Kidney (tissue), 22 donors: Measurements from ENCODE around the gene TLR6. TPM values are rescaled to one million over a fixed set of nuclear protein-coding genes. Genes with fewer than 3 reads are reported as not detected.

Experiments used
- DNase-seq, 5 donors: peaks; one replicate each; pipeline ENCODE4 v3.0.0-alpha.2; 2013 to 2020
- FAIRE-seq: peaks from 2 replicates; lab custom pipeline; 2012; peaks lifted over from hg19 to GRCh38; lab: Jason Lieb, UNC
- H3K27ac ChIP-seq, 2 donors: one replicate each; pipeline ENCODE4 v1.7.0; 2013; ENCODE audit warnings: low read depth in 2 of 2, low read length in 2 of 2, inconsistent platforms in 1 of 2
- H3K27me3 ChIP-seq: one replicate; pipeline ENCODE4 v1.7.1; 2013; ENCODE audit warnings: low read length, inconsistent platforms; ENCODE audit not compliant: control insufficient read depth, insufficient read depth
- H3K36me3 ChIP-seq, 3 donors: one replicate each; pipeline versions ENCODE4 v1.7.0 to v1.7.1; 2013; ENCODE audit warnings: low read length in 3 of 3, control low read depth in 1 of 3, inconsistent platforms in 1 of 3; ENCODE audit not compliant: insufficient read depth in 3 of 3, control insufficient read depth in 2 of 3
- H3K4me1 ChIP-seq, 3 donors: one replicate each; pipeline versions ENCODE4 v1.7.0 to v1.7.1; 2013; ENCODE audit warnings: low read length in 3 of 3, inconsistent platforms in 1 of 3, low read depth in 1 of 3; ENCODE audit not compliant: control insufficient read depth in 2 of 3, insufficient read depth in 2 of 3
- H3K4me3 ChIP-seq, 3 donors: one replicate each; pipeline versions ENCODE4 v1.7.0 to v1.8.1; 2013; ENCODE audit warnings: low read length in 3 of 3, control low read depth in 1 of 3, inconsistent platforms in 1 of 3
- H3K9ac ChIP-seq, 3 donors: one replicate each; pipeline versions ENCODE4 v1.7.0 to v1.7.1; 2013; ENCODE audit warnings: low read length in 3 of 3, control low read depth in 1 of 3, inconsistent platforms in 1 of 3
- H3K9me3 ChIP-seq, 3 donors: one replicate each; pipeline versions ENCODE4 v1.7.0 to v1.7.1; 2013; ENCODE audit warnings: low read length in 3 of 3, control low read depth in 1 of 3, inconsistent platforms in 1 of 3; ENCODE audit not compliant: control insufficient read depth in 2 of 3, insufficient read depth in 1 of 3
- intact Hi-C: fragments of 100-400 bp; cut with DNase I; formaldehyde crosslinking; loops from one replicate; pipeline ENCODE4 v1.11.1; 2022
- long read RNA-seq, 10 donors: library from polyadenylated mRNA in 1 of 10; unstranded in 1 of 10; transcript quantifications; one replicate each; pipeline ENCODE4 v2.0.0 and lab custom pipeline, GENCODE V29; 2021 to 2026
- polyA plus RNA-seq: library from polyadenylated mRNA; stranded (reverse); fragments of 350-450 nt; fragmentation: Illumina TruSeq; extraction: RNeasy Lipid Tissue Mini Kit (QIAGEN cat#74804); gene quantifications from one replicate; pipeline ENCODE4 v1.2.3, GENCODE V29; 2014; ENCODE audit warnings: low read depth, low replicate concordance; ENCODE audit not compliant: insufficient read depth
- total RNA-seq: library from RNA; stranded (reverse); fragmentation: NEBNext Ultra II Directional; extraction: Animal tissue kit (Norgen Biotek cat#: 25700); gene quantifications from one replicate; pipeline ENCODE4 v1.2.1, GENCODE V29; 2021
- TF ChIP-seq, protein P1 (sequence below): IDR thresholded peaks from 3 replicates; pipeline ENCODE4 v1.5.1; 2012; ENCODE audit warnings: mild to moderate bottlenecking, moderate library complexity, borderline replicate concordance; ENCODE audit not compliant: insufficient read depth; ENCODE audit errors: extremely low read depth
- donor health status: control.
- donor health status: control.
- donor health status: control.
- donor health status: control.
- donor health status: control.
- donor health status: DM: yes; HTN: yes; CAD: no.
- donor health status: Normal renal cell carcinoma (clear cell type).

The TLR6 gene, protein sequence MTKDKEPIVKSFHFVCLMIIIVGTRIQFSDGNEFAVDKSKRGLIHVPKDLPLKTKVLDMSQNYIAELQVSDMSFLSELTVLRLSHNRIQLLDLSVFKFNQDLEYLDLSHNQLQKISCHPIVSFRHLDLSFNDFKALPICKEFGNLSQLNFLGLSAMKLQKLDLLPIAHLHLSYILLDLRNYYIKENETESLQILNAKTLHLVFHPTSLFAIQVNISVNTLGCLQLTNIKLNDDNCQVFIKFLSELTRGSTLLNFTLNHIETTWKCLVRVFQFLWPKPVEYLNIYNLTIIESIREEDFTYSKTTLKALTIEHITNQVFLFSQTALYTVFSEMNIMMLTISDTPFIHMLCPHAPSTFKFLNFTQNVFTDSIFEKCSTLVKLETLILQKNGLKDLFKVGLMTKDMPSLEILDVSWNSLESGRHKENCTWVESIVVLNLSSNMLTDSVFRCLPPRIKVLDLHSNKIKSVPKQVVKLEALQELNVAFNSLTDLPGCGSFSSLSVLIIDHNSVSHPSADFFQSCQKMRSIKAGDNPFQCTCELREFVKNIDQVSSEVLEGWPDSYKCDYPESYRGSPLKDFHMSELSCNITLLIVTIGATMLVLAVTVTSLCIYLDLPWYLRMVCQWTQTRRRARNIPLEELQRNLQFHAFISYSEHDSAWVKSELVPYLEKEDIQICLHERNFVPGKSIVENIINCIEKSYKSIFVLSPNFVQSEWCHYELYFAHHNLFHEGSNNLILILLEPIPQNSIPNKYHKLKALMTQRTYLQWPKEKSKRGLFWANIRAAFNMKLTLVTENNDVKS
- total RNA-seq: 6.1 TPM
- 0.62 TPM for polyA plus RNA-seq
- long read RNA-seq, donor 1: 0 reads
- long read RNA-seq, donor 2: 0 reads
- long read RNA-seq, donor 3, partial matches to known transcripts: 0 of 1 reads
- long read RNA-seq, donor 3, other reads (novel, unspliced or antisense): 0 of 1 reads
- long read RNA-seq, donor 4: 0 reads
- long read RNA-seq, donor 5: 0 reads
- long read RNA-seq, donor 6: 0 reads
- long read RNA-seq, donor 7: 0 reads
- long read RNA-seq, donor 8, partial matches to known transcripts: 0 of 1 reads
- long read RNA-seq, donor 8, other reads (novel, unspliced or antisense): 0 of 1 reads
- long read RNA-seq, donor 9: 0 reads
- long read RNA-seq, donor 10: 0 reads

DNA sequence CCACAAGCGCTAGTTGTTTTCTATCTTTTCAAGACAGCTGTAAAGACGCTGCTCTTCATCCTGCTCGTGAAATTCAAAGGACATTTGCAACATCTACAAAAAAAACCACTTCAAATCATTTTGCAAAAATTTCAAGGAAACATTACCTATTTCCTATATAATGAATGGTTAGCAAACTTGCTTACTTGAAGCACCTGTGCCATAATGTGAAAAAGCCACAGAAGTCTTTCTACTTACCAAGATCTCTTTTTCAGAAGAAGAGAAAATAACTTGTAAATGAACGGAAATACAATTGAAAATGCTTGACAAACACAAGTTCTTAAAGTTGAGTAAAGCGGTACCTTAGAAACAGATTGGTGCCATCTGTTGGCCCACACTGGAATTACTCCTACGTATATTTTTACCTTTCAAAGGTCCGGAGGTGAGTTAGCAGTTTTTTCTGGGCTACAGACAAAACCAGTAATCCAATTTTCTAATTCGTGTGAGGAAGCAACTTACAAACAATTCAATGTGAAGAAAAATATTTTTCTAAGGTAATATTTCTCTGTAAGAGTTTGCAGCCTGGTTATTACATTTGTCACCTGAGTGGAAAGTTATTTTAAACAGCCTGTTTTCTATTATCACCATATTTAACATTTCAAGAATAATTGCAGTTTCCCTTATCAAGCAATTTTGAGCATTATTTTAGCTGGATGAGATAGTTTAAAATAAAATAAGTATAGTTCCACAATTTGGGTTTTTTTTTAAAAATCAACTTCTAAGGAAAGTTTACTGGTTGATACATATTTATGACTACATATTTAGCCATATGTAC is at the start of gene TLR6:
TLR6 (minus strand) TSS at position 294 of the 814 bp plus-strand sequence. CDS start 27,344 bp downstream, outside the sequence.
- FAIRE-seq (peak; percentile 94), DNase-seq (peak in 3 of 5 donors; percentile 25 to 60 (median 55))
- intact Hi-C loops: no loop called here

DNA sequence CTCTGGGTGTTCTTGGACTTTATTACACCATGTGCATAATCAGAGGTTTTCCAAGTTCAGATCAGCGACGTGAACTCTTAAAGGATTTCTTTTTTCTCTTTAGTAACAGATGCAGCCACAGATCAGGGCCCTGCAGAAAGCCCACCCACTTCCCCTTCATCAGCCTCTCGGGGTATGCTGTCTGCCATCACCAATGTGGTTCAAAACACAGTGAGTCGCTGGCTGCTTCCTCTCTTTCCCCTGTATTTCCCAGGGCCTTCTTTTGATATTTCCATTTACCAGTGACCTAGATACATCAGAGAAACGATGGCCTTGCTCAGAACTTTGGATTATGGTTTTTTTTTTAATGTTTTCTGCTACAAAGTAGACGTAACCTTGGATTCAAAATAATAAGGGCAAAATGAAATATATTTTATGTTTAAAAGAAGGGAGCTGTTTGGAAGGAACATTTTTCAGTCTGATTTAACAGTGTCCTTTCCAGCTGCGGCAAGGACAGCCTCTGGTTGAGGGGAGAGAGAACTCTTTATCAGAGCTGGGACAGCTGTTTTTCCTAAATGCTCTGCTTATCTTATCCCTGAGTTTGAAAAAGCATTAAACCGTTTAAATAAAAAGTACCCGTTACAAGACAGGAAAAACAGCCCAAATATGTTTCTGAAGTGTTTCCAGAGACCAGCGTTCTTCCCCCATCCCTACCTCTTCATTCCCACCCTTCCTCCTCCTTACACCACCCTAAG is 49.2 kb upstream of the TLR6 start:
- DNase-seq: peak in 1 of 5 donors; percentile 69
- no peaks in the 10 kb centered on the region for H3K27me3 ChIP-seq
- FAIRE-seq: no peak
- no peak overlapping the region for H3K27ac ChIP-seq
- H3K9ac ChIP-seq: no peak overlapping the region
- intact Hi-C loops: no loop called here
- TF ChIP-seq, protein P1, sequence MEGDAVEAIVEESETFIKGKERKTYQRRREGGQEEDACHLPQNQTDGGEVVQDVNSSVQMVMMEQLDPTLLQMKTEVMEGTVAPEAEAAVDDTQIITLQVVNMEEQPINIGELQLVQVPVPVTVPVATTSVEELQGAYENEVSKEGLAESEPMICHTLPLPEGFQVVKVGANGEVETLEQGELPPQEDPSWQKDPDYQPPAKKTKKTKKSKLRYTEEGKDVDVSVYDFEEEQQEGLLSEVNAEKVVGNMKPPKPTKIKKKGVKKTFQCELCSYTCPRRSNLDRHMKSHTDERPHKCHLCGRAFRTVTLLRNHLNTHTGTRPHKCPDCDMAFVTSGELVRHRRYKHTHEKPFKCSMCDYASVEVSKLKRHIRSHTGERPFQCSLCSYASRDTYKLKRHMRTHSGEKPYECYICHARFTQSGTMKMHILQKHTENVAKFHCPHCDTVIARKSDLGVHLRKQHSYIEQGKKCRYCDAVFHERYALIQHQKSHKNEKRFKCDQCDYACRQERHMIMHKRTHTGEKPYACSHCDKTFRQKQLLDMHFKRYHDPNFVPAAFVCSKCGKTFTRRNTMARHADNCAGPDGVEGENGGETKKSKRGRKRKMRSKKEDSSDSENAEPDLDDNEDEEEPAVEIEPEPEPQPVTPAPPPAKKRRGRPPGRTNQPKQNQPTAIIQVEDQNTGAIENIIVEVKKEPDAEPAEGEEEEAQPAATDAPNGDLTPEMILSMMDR: no peak
- H3K4me3 ChIP-seq: no peak overlapping the region
- no peaks in the 10 kb centered on the region for H3K9me3 ChIP-seq
- peaks cover 7 to 15% (median 10%) of the 10 kb centered on the region in 3 donors for H3K36me3 ChIP-seq
- H3K4me1 ChIP-seq: peaks cover 3 to 9% (median 7%) of the 10 kb centered on the region in 3 donors

More for the DNA sequence above, at the start of gene TLR6:
- Histone ChIP-seq H3K36me3 (no peaks in the 10 kb centered on the region), H3K9me3 (no peaks in the 10 kb centered on the region), H3K4me1 (no peaks in the 10 kb centered on the region), H3K4me3 (peak within 1 kb of the TSS in 2 of 3 donors; percentile 6 to 55), H3K27me3 (no peaks in the 10 kb centered on the region), H3K9ac (peak within 1 kb of the TSS in 1 of 3 donors; percentile 46), H3K27ac (peak within 1 kb of the TSS in 1 of 2 donors; percentile 53)
- TF ChIP-seq, protein P1: peak; percentile 60

DNA sequence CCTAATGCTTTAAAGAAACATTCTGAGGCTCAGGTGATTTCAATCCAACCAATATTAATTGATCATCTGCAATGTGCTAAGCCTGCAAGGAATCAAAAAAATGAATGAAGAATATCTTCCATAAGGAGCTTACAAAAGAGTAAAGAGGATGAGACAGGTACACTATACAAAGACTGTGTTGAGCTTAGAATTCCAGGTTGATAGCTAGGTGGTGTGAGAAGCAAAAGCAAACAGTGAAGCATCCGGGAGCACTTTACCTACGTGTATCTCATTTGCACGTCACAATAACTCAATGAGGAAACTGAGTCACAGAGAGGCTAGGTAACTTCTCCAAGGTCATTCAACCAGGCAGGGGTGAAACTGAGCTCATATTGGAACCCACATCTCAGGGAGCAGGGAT is 48.1 kb upstream of the TLR6 start:
- intact Hi-C loops: no loop called here
- TF ChIP-seq, protein P1: no peak
- Histone ChIP-seq H3K36me3 (peaks cover 5 to 14% (median 6%) of the 10 kb centered on the region in 3 donors), H3K9me3 (no peaks in the 10 kb centered on the region), H3K27ac (peak overlapping the region in 1 of 2 donors; percentile 12), H3K9ac (no peak overlapping the region), H3K27me3 (no peaks in the 10 kb centered on the region), H3K4me1 (peaks cover 3 to 9% (median 7%) of the 10 kb centered on the region in 3 donors), H3K4me3 (no peak overlapping the region)
- no peak for DNase-seq
- FAIRE-seq: no peak
